ENCODE results near the gene DUSP22.

DUSP22 gene

GRCh38 chr6:349491-349921 is 57.2 kb downstream of the DUSP22 start:
- in situ Hi-C loops (cut with HindIII; ENCODE audit: low sequenced_read_pairs), result no loop called here

GRCh38 chr6:350371-350770 is 58.1 kb downstream of the DUSP22 start:
- in situ Hi-C loops (cut with HindIII; ENCODE audit: low sequenced_read_pairs), result no loop called here

GRCh38 chr6:351011-351866 is 59.0 kb downstream of the DUSP22 start:
- in situ Hi-C loops (cut with HindIII; ENCODE audit: low sequenced_read_pairs), result no loop called here

- in situ Hi-C loops (cut with HindIII; ENCODE audit: low sequenced_read_pairs), result no loop called here
These were observed 59.6 kb downstream of the DUSP22 start for GRCh38 chr6:351867-352289.

GRCh38 chr6:352474-352873 is 60.2 kb downstream of the DUSP22 start:
- in situ Hi-C loops (cut with HindIII; ENCODE audit: low sequenced_read_pairs), result no loop called here

GRCh38 chr6:352896-353470 is 60.7 kb downstream of the DUSP22 start:
- in situ Hi-C loops (cut with HindIII; ENCODE audit: low sequenced_read_pairs), result no loop called here

GRCh38 chr6:353642-354614 is 61.6 kb downstream of the DUSP22 start:
- in situ Hi-C loops (cut with HindIII; ENCODE audit: low sequenced_read_pairs), result no loop called here

- in situ Hi-C loops (cut with HindIII; ENCODE audit: low sequenced_read_pairs), result no loop called here
These were observed 62.5 kb downstream of the DUSP22 start for GRCh38 chr6:354631-355280.

GRCh38 chr6:355373-356208 is 63.3 kb downstream of the DUSP22 start:
- in situ Hi-C loops (cut with HindIII; ENCODE audit: low sequenced_read_pairs), result no loop called here

GRCh38 chr6:356828-357251 is 64.6 kb downstream of the DUSP22 start:
- in situ Hi-C loops (cut with HindIII; ENCODE audit: low sequenced_read_pairs), result no loop called here

- in situ Hi-C loops (cut with HindIII; ENCODE audit: low sequenced_read_pairs), result no loop called here
These were observed 65.0 kb downstream of the DUSP22 start for GRCh38 chr6:357261-357790.

GRCh38 chr6:357791-358341 is 65.6 kb downstream of the DUSP22 start:
- in situ Hi-C loops (cut with HindIII; ENCODE audit: low sequenced_read_pairs), result no loop called here

GRCh38 chr6:358432-358831 is 66.1 kb downstream of the DUSP22 start:
- in situ Hi-C loops (cut with HindIII; ENCODE audit: low sequenced_read_pairs), result no loop called here

- in situ Hi-C loops (cut with HindIII; ENCODE audit: low sequenced_read_pairs), result no loop called here
These were observed 66.6 kb downstream of the DUSP22 start for GRCh38 chr6:358847-359246.

- in situ Hi-C loops (cut with HindIII; ENCODE audit: low sequenced_read_pairs), result no loop called here
These were observed 67.2 kb downstream of the DUSP22 start for GRCh38 chr6:359261-360035.

GRCh38 chr6:360349-360748 is 68.1 kb downstream of the DUSP22 start:
- in situ Hi-C loops (cut with HindIII; ENCODE audit: low sequenced_read_pairs), result no loop called here

- in situ Hi-C loops (cut with HindIII; ENCODE audit: low sequenced_read_pairs), result no loop called here
These were observed 68.6 kb downstream of the DUSP22 start for GRCh38 chr6:360764-361373.
